OCI-LY7 (cell line): ENCODE results near the gene CRAMP1. TPM values are rescaled to one million over a fixed set of nuclear protein-coding genes. Genes with fewer than 3 reads are reported as not detected.

Experiments used
- BruUV-seq: library from RNA; stranded (reverse); fragments of 400-500 nt; replicated peaks from 2 replicates; lab custom pipeline; 2021; lab: Mats Ljungman, UMichigan
- CTCF ChIA-PET: fragments of 300-600 bp; sonication (Branson Sonifier 250); formaldehyde crosslinking; loops from one replicate; lab custom pipeline; 2022; ENCODE audit warnings: antibody characterized with exemption; ENCODE audit not compliant: unreplicated experiment; lab: Charles Lee
- POLR2A ChIA-PET: fragments of 300-600 bp; sonication (Branson Sonifier 250); formaldehyde crosslinking; loops from one replicate; lab custom pipeline; 2022; ENCODE audit warnings: antibody characterized with exemption; lab: Charles Lee
- DNase-seq: peaks from one replicate; pipeline ENCODE4 v3.0.0-alpha.2; 2015; ENCODE audit warnings: low spot score
- H2AFZ ChIP-seq: fragments of 200-600 bp; sonication (generic), shearing (Covaris generic); 2 replicates; pipeline ENCODE4 v1.6.1; 2014; ENCODE audit warnings: mild to moderate bottlenecking, antibody characterized with exemption, low read length, moderate library complexity
- H3K27ac ChIP-seq: fragments of 200-600 bp; sonication (generic); 2 replicates; pipeline ENCODE4 v1.5.1; 2014; ENCODE audit warnings: mixed run types, low read depth, mild to moderate bottlenecking, moderate library complexity, low read length, inconsistent platforms; ENCODE audit not compliant: poor library complexity, severe bottlenecking
- H3K36me3 ChIP-seq: fragments of 200-600 bp; sonication (generic); 2 replicates; pipeline ENCODE4 v1.6.1; 2014; ENCODE audit warnings: mild to moderate bottlenecking, antibody characterized with exemption, low read length, moderate library complexity, mixed read lengths; ENCODE audit not compliant: insufficient read depth
- H3K4me1 ChIP-seq: fragments of 200-600 bp; sonication (generic); 2 replicates; pipeline ENCODE4 v1.5.1; 2014; ENCODE audit warnings: mild to moderate bottlenecking, low read length; ENCODE audit not compliant: insufficient read depth, poor library complexity, severe bottlenecking
- H3K4me2 ChIP-seq: fragments of 200-600 bp; sonication (generic); 2 replicates; pipeline ENCODE4 v1.6.1; 2014; ENCODE audit warnings: mild to moderate bottlenecking, low read length
- H3K4me3 ChIP-seq: fragments of 200-600 bp; sonication (generic); 2 replicates; pipeline ENCODE4 v1.5.1; 2014; ENCODE audit warnings: mild to moderate bottlenecking, low read depth, low read length; ENCODE audit not compliant: poor library complexity, severe bottlenecking
- H3K79me2 ChIP-seq: fragments of 200-600 bp; sonication (generic); 2 replicates; pipeline ENCODE4 v1.6.1; 2016; ENCODE audit warnings: low read depth, mild to moderate bottlenecking, low read length, moderate library complexity, mixed read lengths; ENCODE audit not compliant: insufficient read depth
- H3K9me2 ChIP-seq: fragments of 200-600 bp; sonication (generic); 2 replicates; pipeline ENCODE4 v1.6.1; 2016; ENCODE audit warnings: mild to moderate bottlenecking, low read length, mixed read lengths; ENCODE audit not compliant: insufficient read depth
- H3K9me3 ChIP-seq: fragments of 200-600 bp; sonication (generic); 2 replicates; pipeline ENCODE4 v1.6.1; 2014; ENCODE audit warnings: mild to moderate bottlenecking, mixed run types, low read length, mixed read lengths
- H4K20me1 ChIP-seq: fragments of 200-600 bp; sonication (generic); 2 replicates; pipeline ENCODE4 v1.6.1; 2014; ENCODE audit warnings: mild to moderate bottlenecking, antibody characterized with exemption, low read length, moderate library complexity, mixed read lengths; ENCODE audit not compliant: insufficient read depth
- CTCF ChIP-seq: fragments of 200-600 bp; sonication (generic); conservative IDR thresholded peaks from 2 replicates; pipeline ENCODE4 v1.5.1; 2014; ENCODE audit warnings: mild to moderate bottlenecking, antibody characterized with exemption, low read length, moderate library complexity, mixed read lengths
- EZH2phosphoT487 ChIP-seq: fragments of 200-600 bp; sonication (generic); IDR thresholded peaks from 2 replicates; pipeline ENCODE4 v1.6.1; 2018; ENCODE audit warnings: low read depth, borderline replicate concordance, mild to moderate bottlenecking, mixed run types, antibody characterized with exemption, low read length, moderate library complexity, mixed read lengths
- intact Hi-C: fragments of 100-400 bp; cut with micrococcal nuclease; formaldehyde crosslinking; loops from one replicate; pipeline ENCODE4 v1.10.0; 2022; ENCODE audit not compliant: unreplicated experiment
- total RNA-seq, 2 experiments: library from RNA; depleted of rRNA in 1 of 2; stranded (reverse); fragments of >200 nt in 1 of 2; shearing (Covaris generic) in 1 of 2; gene quantifications; 2 replicates each; pipeline ENCODE4 v1.2.3, GENCODE V29; 2014 to 2022

The CRAMP1 gene
- total RNA-seq, 2 experiments from 2014 or later: 10.5 to 33.6 TPM

- H3K36me3 ChIP-seq: peaks cover 88% of the 10 kb centered on the region
- no peak overlapping the region for H3K4me2 ChIP-seq
- no peak for TF ChIP-seq CTCF
- no peak for TF ChIP-seq EZH2phosphoT487
- CTCF ChIA-PET: no interaction called here
- no peaks in the 10 kb centered on the region for H3K9me3 ChIP-seq
- DNase-seq: no peak
- POLR2A ChIA-PET: no interaction called here
- no peaks in the 10 kb centered on the region for H3K4me1 ChIP-seq
- intact Hi-C loops: no loop called here
- H2AFZ ChIP-seq: no peak overlapping the region
- H4K20me1 ChIP-seq: no peaks in the 10 kb centered on the region
- H3K4me3 ChIP-seq: no peak overlapping the region
- no peaks in the 10 kb centered on the region for H3K9me2 ChIP-seq
- no TSS peak for BruUV-seq
- no peak overlapping the region for H3K27ac ChIP-seq
- H3K79me2 ChIP-seq: no peaks in the 10 kb centered on the region
Observed at GRCh38 chr16:1670371-1670770, 58.2 kb downstream of the CRAMP1 start.

- intact Hi-C loops: no loop called here
- H3K79me2 ChIP-seq: no peaks in the 10 kb centered on the region
- no peaks in the 10 kb centered on the region for H3K9me2 ChIP-seq
- no peak for DNase-seq
- BruUV-seq: no TSS peak
- peaks cover 88% of the 10 kb centered on the region for H3K36me3 ChIP-seq
- ChIA-PET POLR2A (no interaction called here), CTCF (no interaction called here)
- no peak overlapping the region for H2AFZ ChIP-seq
- no peak for TF ChIP-seq EZH2phosphoT487
- TF ChIP-seq CTCF: no peak
- no peaks in the 10 kb centered on the region for H3K4me1 ChIP-seq
- H3K4me2 ChIP-seq: no peak overlapping the region
- H3K27ac ChIP-seq: no peak overlapping the region
- no peak overlapping the region for H3K4me3 ChIP-seq
- H4K20me1 ChIP-seq: no peaks in the 10 kb centered on the region
- no peaks in the 10 kb centered on the region for H3K9me3 ChIP-seq
Observed at GRCh38 chr16:1670866-1671265, 58.7 kb downstream of the CRAMP1 start.

GRCh38 chr16:1673424-1674151 lies 61.4 kb downstream of the CRAMP1 start:
- Histone ChIP-seq H3K9me2 (no peaks in the 10 kb centered on the region), H3K27ac (no peak overlapping the region), H3K79me2 (peaks cover 3% of the 10 kb centered on the region), H2AFZ (no peak overlapping the region), H3K4me2 (no peak overlapping the region), H3K4me3 (no peak overlapping the region), H3K9me3 (no peaks in the 10 kb centered on the region), H4K20me1 (no peaks in the 10 kb centered on the region), H3K4me1 (peaks cover 7% of the 10 kb centered on the region), H3K36me3 (peaks cover 64% of the 10 kb centered on the region)
- BruUV-seq: no TSS peak
- intact Hi-C loops: no loop called here
- CTCF ChIA-PET: no interaction called here
- DNase-seq: no peak
- POLR2A ChIA-PET: interaction anchor here (0.6 kb wide), 1 partner anchor 200 kb away, joined by 5 read pairs; no protein-coding TSS in a partner anchor
- TF ChIP-seq EZH2phosphoT487 (no peak), CTCF (no peak)
